Measurements from ENCODE around the gene UGT1A8.

The UGT1A8 gene

GRCh38 chr2:233811732-233812131, 194.3 kb downstream of the UGT1A8 start:
- DNase-seq (ENCODE audit: extremely low spot score, insufficient read length, low read depth) (no peak), FAIRE-seq (no peak)

- FAIRE-seq (no peak), DNase-seq (ENCODE audit: extremely low spot score, insufficient read length, low read depth) (no peak)
Measured at GRCh38 chr2:233813236-233814055, 196.0 kb downstream of the UGT1A8 start.

GRCh38 chr2:233814056-233814835, 196.8 kb downstream of the UGT1A8 start:
- DNase-seq (ENCODE audit: extremely low spot score, insufficient read length, low read depth) (no peak), FAIRE-seq (no peak)

GRCh38 chr2:233815861-233816260, 198.4 kb downstream of the UGT1A8 start:
- FAIRE-seq (no peak), DNase-seq (ENCODE audit: extremely low spot score, insufficient read length, low read depth) (no peak)

GRCh38 chr2:233816334-233816733, 198.9 kb downstream of the UGT1A8 start:
- DNase-seq (ENCODE audit: extremely low spot score, insufficient read length, low read depth) (no peak), FAIRE-seq (no peak)

- FAIRE-seq, result no peak
- no peak for DNase-seq (ENCODE audit: extremely low spot score, insufficient read length, low read depth)
Measured at GRCh38 chr2:233816771-233817170, 199.3 kb downstream of the UGT1A8 start.

- FAIRE-seq, result no peak
- DNase-seq (ENCODE audit: extremely low spot score, insufficient read length, low read depth), result no peak
Measured at GRCh38 chr2:233817361-233817911, 200.0 kb downstream of the UGT1A8 start.

- FAIRE-seq, result no peak
- no peak for DNase-seq (ENCODE audit: extremely low spot score, insufficient read length, low read depth)
Measured at GRCh38 chr2:233817995-233818638, 200.7 kb downstream of the UGT1A8 start.

- DNase-seq (ENCODE audit: extremely low spot score, insufficient read length, low read depth), result no peak
- FAIRE-seq, result no peak
Measured at GRCh38 chr2:233818639-233819621, 201.5 kb downstream of the UGT1A8 start.

- no peak for DNase-seq (ENCODE audit: extremely low spot score, insufficient read length, low read depth)
- FAIRE-seq, result no peak
Measured at GRCh38 chr2:233819884-233820773, 202.7 kb downstream of the UGT1A8 start.

- FAIRE-seq (no peak), DNase-seq (ENCODE audit: extremely low spot score, insufficient read length, low read depth) (no peak)
Measured at GRCh38 chr2:233820774-233821105, 203.3 kb downstream of the UGT1A8 start.

GRCh38 chr2:233821196-233821595, 203.8 kb downstream of the UGT1A8 start:
- FAIRE-seq, result no peak

GRCh38 chr2:233821709-233822100, 204.3 kb downstream of the UGT1A8 start:
- FAIRE-seq (no peak), DNase-seq (ENCODE audit: extremely low spot score, insufficient read length, low read depth) (no peak)

More at GRCh38 chr2:233821196-233821595, 203.8 kb downstream of the UGT1A8 start:
- DNase-seq (ENCODE audit: extremely low spot score, insufficient read length, low read depth), result no peak

- no peak for DNase-seq (ENCODE audit: extremely low spot score, insufficient read length, low read depth)
- no peak for FAIRE-seq
Measured at GRCh38 chr2:233822101-233822771, 204.8 kb downstream of the UGT1A8 start.
